Neural cell (in vitro differentiated cells): ENCODE results near the gene MPZL1. TPM values are rescaled to one million over a fixed set of nuclear protein-coding genes. Genes with fewer than 3 reads are reported as not detected.

Experiments
- H2AFZ ChIP-seq: fragments of 200-600, 300-800 bp; sonication (generic), shearing (Covaris generic); 2 replicates; pipeline ENCODE4 v1.6.0; 2014; ENCODE audit warnings: low read depth, mild to moderate bottlenecking, antibody characterized with exemption, low read length, moderate library complexity
- H3F3A ChIP-seq: fragments of 200-600 bp; shearing (Covaris generic); 2 replicates; pipeline ENCODE4 v1.6.1; 2016; ENCODE audit warnings: mild to moderate bottlenecking, moderate library complexity, mixed read lengths, antibody characterized with exemption, low read length; ENCODE audit not compliant: insufficient read depth, poor library complexity, severe bottlenecking
- H3K27ac ChIP-seq: fragments of 200-600, 300-800 bp; sonication (generic), shearing (Covaris generic); 2 replicates; pipeline ENCODE4 v1.5.1; 2014; ENCODE audit warnings: mild to moderate bottlenecking, low read length, moderate library complexity
- H3K27me3 ChIP-seq: fragments of 300-800, 200-600 bp; sonication (generic), shearing (Covaris generic); 2 replicates; pipeline ENCODE4 v1.6.0; 2014; ENCODE audit warnings: mild to moderate bottlenecking, low read depth, low read length, moderate library complexity; ENCODE audit not compliant: insufficient read depth
- H3K36me3 ChIP-seq: fragments of 300-800, 200-600 bp; sonication (generic), shearing (Covaris generic); 2 replicates; pipeline ENCODE4 v1.5.1; 2014; ENCODE audit warnings: mild to moderate bottlenecking, antibody characterized with exemption, low read length, moderate library complexity; ENCODE audit not compliant: insufficient read depth
- H3K4me2 ChIP-seq: fragments of 300-800, 200-600 bp; sonication (generic), shearing (Covaris generic); 2 replicates; pipeline ENCODE4 v1.6.0; 2014; ENCODE audit warnings: mild to moderate bottlenecking, low read length
- H3K4me3 ChIP-seq: fragments of 300-800, 200-600 bp; sonication (generic), shearing (Covaris generic); 2 replicates; pipeline ENCODE4 v1.5.1; 2014; ENCODE audit warnings: mild to moderate bottlenecking, low read length, moderate library complexity
- H3K79me2 ChIP-seq: fragments of 200-600 bp; shearing (Covaris generic); replicated peaks from 2 replicates; pipeline ENCODE4 v1.6.0; 2014; ENCODE audit warnings: mild to moderate bottlenecking, low read length, moderate library complexity; ENCODE audit not compliant: insufficient read depth
- H3K9ac ChIP-seq: fragments of 300-800, 200-600 bp; sonication (generic), shearing (Covaris generic); 2 replicates; pipeline ENCODE4 v1.6.1; 2016; ENCODE audit warnings: mild to moderate bottlenecking, low read length, mixed read lengths
- H3K9me2 ChIP-seq: fragments of 200-600 bp; shearing (Covaris generic); 2 replicates; pipeline ENCODE4 v1.6.1; 2016; ENCODE audit warnings: mild to moderate bottlenecking, low read length, mixed read lengths; ENCODE audit not compliant: insufficient read depth
- H3K9me3 ChIP-seq: fragments of 200-600, 300-800 bp; sonication (generic), shearing (Covaris generic); 2 replicates; pipeline ENCODE4 v1.6.1; 2016; ENCODE audit warnings: mild to moderate bottlenecking, mixed run types, low read length, moderate library complexity, mixed read lengths
- H4K20me1 ChIP-seq: fragments of 200-600 bp; shearing (Covaris generic); 2 replicates; pipeline ENCODE4 v1.6.1; 2016; ENCODE audit warnings: mild to moderate bottlenecking, mixed run types; ENCODE audit not compliant: insufficient read depth
- EP300 ChIP-seq: fragments of 450-650 bp; conservative IDR thresholded peaks from 2 replicates; pipeline ENCODE4 v1.6.1; 2014; ENCODE audit warnings: antibody characterized with exemption, mild to moderate bottlenecking, moderate library complexity; ENCODE audit not compliant: poor library complexity, severe bottlenecking
- EZH2 ChIP-seq: fragments of 200-600, 300-800 bp; shearing (Covaris generic), sonication (generic); IDR thresholded peaks from 2 replicates; pipeline ENCODE4 v1.6.1; 2014; ENCODE audit warnings: antibody characterized with exemption, low read length, borderline replicate concordance, mild to moderate bottlenecking; ENCODE audit not compliant: insufficient read depth, poor library complexity, severe bottlenecking
- MXI1 ChIP-seq: fragments of 450-650 bp; conservative IDR thresholded peaks from 2 replicates; pipeline ENCODE4 v1.6.1; 2014; ENCODE audit warnings: antibody characterized with exemption, mild to moderate bottlenecking; ENCODE audit not compliant: poor library complexity, severe bottlenecking
- POLR2AphosphoS5 ChIP-seq: IDR thresholded peaks from 2 replicates; pipeline ENCODE4 v1.6.1; 2012
- RAD21 ChIP-seq: fragments of 450-650 bp; conservative IDR thresholded peaks from 2 replicates; pipeline ENCODE4 v1.6.1; 2014; ENCODE audit warnings: antibody characterized with exemption, mild to moderate bottlenecking, moderate library complexity
- SMC3 ChIP-seq: fragments of 450-650 bp; conservative IDR thresholded peaks from 2 replicates; pipeline ENCODE4 v1.6.1; 2014; ENCODE audit warnings: antibody characterized with exemption, mild to moderate bottlenecking, moderate library complexity; ENCODE audit not compliant: poor library complexity
- TAF1 ChIP-seq: IDR thresholded peaks from 2 replicates; pipeline ENCODE4 v1.6.1; 2012; ENCODE audit warnings: low read depth
- polyA plus RNA-seq: library from polyadenylated mRNA; depleted of rRNA; stranded (reverse); fragments of >200 nt; gene quantifications from 2 replicates; pipeline ENCODE4 v1.2.3, GENCODE V29; 2014
- TF ChIP-seq, protein P1 (sequence below): fragments of 450-650 bp; IDR thresholded peaks from 2 replicates; pipeline ENCODE4 v1.5.1; 2014; ENCODE audit warnings: antibody characterized with exemption, mild to moderate bottlenecking, moderate library complexity; ENCODE audit not compliant: poor library complexity, severe bottlenecking
- TF ChIP-seq, protein P2 (sequence below): IDR thresholded peaks from 2 replicates; pipeline ENCODE4 v1.6.1; 2012; ENCODE audit warnings: borderline replicate concordance

Gene MPZL1
- polyA plus RNA-seq, 1 donor from 2014 or later: 167 TPM

DNA sequence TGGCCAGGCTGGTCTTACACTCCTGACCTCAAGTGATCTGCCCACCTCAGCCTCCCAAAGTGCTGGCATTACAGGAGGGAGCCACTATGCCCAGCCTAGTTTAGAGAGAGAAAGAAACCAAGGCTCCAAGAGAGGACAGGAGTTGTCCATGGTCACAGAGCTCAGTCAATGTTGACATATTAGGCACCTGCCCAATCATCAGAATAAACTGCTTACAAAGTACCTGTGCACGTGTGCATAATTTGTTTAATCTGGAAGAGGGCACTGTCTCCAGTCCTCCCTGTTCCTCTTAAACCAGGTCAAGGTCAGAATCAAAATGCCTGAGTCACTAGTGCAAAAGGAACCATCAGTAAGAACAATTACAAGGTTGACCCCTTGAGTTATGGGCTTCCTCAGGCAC, 20.3 kb upstream of the MPZL1 start:
- no peaks in the 10 kb centered on the region for H3F3A ChIP-seq
- no peaks in the 10 kb centered on the region for H3K9me2 ChIP-seq
- no peak overlapping the region for H3K4me3 ChIP-seq
- H4K20me1 ChIP-seq: no peaks in the 10 kb centered on the region
- no peak overlapping the region for H3K4me2 ChIP-seq
- TF ChIP-seq SMC3: no peak
- no peak for TF ChIP-seq EP300
- no peak for TF ChIP-seq MXI1
- no peak for TF ChIP-seq RAD21
- no peak for TF ChIP-seq POLR2AphosphoS5
- TF ChIP-seq, protein P1, sequence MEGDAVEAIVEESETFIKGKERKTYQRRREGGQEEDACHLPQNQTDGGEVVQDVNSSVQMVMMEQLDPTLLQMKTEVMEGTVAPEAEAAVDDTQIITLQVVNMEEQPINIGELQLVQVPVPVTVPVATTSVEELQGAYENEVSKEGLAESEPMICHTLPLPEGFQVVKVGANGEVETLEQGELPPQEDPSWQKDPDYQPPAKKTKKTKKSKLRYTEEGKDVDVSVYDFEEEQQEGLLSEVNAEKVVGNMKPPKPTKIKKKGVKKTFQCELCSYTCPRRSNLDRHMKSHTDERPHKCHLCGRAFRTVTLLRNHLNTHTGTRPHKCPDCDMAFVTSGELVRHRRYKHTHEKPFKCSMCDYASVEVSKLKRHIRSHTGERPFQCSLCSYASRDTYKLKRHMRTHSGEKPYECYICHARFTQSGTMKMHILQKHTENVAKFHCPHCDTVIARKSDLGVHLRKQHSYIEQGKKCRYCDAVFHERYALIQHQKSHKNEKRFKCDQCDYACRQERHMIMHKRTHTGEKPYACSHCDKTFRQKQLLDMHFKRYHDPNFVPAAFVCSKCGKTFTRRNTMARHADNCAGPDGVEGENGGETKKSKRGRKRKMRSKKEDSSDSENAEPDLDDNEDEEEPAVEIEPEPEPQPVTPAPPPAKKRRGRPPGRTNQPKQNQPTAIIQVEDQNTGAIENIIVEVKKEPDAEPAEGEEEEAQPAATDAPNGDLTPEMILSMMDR: no peak
- TF ChIP-seq EZH2: no peak
- TF ChIP-seq, protein P2, sequence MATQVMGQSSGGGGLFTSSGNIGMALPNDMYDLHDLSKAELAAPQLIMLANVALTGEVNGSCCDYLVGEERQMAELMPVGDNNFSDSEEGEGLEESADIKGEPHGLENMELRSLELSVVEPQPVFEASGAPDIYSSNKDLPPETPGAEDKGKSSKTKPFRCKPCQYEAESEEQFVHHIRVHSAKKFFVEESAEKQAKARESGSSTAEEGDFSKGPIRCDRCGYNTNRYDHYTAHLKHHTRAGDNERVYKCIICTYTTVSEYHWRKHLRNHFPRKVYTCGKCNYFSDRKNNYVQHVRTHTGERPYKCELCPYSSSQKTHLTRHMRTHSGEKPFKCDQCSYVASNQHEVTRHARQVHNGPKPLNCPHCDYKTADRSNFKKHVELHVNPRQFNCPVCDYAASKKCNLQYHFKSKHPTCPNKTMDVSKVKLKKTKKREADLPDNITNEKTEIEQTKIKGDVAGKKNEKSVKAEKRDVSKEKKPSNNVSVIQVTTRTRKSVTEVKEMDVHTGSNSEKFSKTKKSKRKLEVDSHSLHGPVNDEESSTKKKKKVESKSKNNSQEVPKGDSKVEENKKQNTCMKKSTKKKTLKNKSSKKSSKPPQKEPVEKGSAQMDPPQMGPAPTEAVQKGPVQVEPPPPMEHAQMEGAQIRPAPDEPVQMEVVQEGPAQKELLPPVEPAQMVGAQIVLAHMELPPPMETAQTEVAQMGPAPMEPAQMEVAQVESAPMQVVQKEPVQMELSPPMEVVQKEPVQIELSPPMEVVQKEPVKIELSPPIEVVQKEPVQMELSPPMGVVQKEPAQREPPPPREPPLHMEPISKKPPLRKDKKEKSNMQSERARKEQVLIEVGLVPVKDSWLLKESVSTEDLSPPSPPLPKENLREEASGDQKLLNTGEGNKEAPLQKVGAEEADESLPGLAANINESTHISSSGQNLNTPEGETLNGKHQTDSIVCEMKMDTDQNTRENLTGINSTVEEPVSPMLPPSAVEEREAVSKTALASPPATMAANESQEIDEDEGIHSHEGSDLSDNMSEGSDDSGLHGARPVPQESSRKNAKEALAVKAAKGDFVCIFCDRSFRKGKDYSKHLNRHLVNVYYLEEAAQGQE: no peak
- no peak for TF ChIP-seq TAF1
- H2AFZ ChIP-seq: no peak overlapping the region
- no peaks in the 10 kb centered on the region for H3K79me2 ChIP-seq
- no peaks in the 10 kb centered on the region for H3K36me3 ChIP-seq
- H3K27me3 ChIP-seq: no peaks in the 10 kb centered on the region
- no peak overlapping the region for H3K27ac ChIP-seq
- H3K9ac ChIP-seq: no peak overlapping the region
- H3K9me3 ChIP-seq: no peaks in the 10 kb centered on the region

DNA sequence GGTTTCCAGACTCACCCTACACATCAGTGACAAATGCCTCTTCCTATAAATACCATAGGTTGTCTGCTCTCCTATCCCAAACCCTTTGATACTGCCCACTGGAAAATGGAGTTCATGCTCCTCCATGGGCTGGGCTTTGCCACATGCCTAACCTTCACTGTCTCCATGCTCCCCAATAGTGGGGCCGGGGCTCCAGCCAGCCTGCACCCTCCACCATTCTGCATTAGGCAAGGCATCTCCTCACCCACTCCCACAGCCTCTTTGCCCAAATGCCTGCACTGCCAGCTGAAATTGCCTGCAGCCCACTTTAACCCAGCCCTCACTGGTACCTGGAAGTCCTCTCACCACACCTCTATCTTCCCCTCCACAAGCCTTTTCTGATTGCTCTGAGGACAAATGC, 18.2 kb upstream of the MPZL1 start:
- H3K9me2 ChIP-seq: no peaks in the 10 kb centered on the region
- no peak overlapping the region for H2AFZ ChIP-seq
- H3K79me2 ChIP-seq: no peaks in the 10 kb centered on the region
- no peak overlapping the region for H3K4me2 ChIP-seq
- H3K36me3 ChIP-seq: no peaks in the 10 kb centered on the region
- no peaks in the 10 kb centered on the region for H3F3A ChIP-seq
- H3K9ac ChIP-seq: no peak overlapping the region
- TF ChIP-seq POLR2AphosphoS5 (no peak), EZH2 (no peak), TAF1 (no peak), EP300 (no peak), RAD21 (no peak), SMC3 (no peak), MXI1 (no peak)
- TF ChIP-seq, protein P2: no peak
- TF ChIP-seq, protein P1: no peak
- no peak overlapping the region for H3K4me3 ChIP-seq
- no peaks in the 10 kb centered on the region for H3K27me3 ChIP-seq
- H4K20me1 ChIP-seq: no peaks in the 10 kb centered on the region
- no peak overlapping the region for H3K27ac ChIP-seq
- no peaks in the 10 kb centered on the region for H3K9me3 ChIP-seq
